ENCODE data around the gene ALG14. TPM values are rescaled to one million over a fixed set of nuclear protein-coding genes. Genes with fewer than 3 reads are reported as not detected.

ALG14 gene
- total RNA-seq, 1 donor from 2014 or later = 10.5 TPM

- no peak for DNase-seq (ENCODE audit: low spot score, unreplicated experiment)
- Mint-ChIP-seq H3K4me3 (ENCODE audit: low read depth) (no peak overlapping the region), H3K27me3 (no peaks in the 10 kb centered on the region), H3K9me3 (ENCODE audit: low read depth) (no peaks in the 10 kb centered on the region), H3K36me3 (ENCODE audit: insufficient read depth) (no peaks in the 10 kb centered on the region), H3K4me1 (ENCODE audit: low read depth) (peaks cover 28% of the 10 kb centered on the region), H3K27ac (no peak overlapping the region)
- TF ChIP-seq, protein P1, sequence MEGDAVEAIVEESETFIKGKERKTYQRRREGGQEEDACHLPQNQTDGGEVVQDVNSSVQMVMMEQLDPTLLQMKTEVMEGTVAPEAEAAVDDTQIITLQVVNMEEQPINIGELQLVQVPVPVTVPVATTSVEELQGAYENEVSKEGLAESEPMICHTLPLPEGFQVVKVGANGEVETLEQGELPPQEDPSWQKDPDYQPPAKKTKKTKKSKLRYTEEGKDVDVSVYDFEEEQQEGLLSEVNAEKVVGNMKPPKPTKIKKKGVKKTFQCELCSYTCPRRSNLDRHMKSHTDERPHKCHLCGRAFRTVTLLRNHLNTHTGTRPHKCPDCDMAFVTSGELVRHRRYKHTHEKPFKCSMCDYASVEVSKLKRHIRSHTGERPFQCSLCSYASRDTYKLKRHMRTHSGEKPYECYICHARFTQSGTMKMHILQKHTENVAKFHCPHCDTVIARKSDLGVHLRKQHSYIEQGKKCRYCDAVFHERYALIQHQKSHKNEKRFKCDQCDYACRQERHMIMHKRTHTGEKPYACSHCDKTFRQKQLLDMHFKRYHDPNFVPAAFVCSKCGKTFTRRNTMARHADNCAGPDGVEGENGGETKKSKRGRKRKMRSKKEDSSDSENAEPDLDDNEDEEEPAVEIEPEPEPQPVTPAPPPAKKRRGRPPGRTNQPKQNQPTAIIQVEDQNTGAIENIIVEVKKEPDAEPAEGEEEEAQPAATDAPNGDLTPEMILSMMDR (IDR thresholded peaks at IDR 0.05; ENCODE audit: unreplicated experiment) = no peak
These were observed 82.8 kb downstream of the ALG14 start for GRCh38 chr1:94989911-94990473.

- no peak overlapping the region for H3K4me3 Mint-ChIP-seq (ENCODE audit: low read depth)
- no peaks in the 10 kb centered on the region for H3K27me3 Mint-ChIP-seq
- peaks cover 30% of the 10 kb centered on the region for H3K4me1 Mint-ChIP-seq (ENCODE audit: low read depth)
- H3K27ac Mint-ChIP-seq = no peak overlapping the region
- no peaks in the 10 kb centered on the region for H3K36me3 Mint-ChIP-seq (ENCODE audit: insufficient read depth)
- no peaks in the 10 kb centered on the region for H3K9me3 Mint-ChIP-seq (ENCODE audit: low read depth)
- no peak for DNase-seq (ENCODE audit: low spot score, unreplicated experiment)
- TF ChIP-seq, protein P1 (IDR thresholded peaks at IDR 0.05; ENCODE audit: unreplicated experiment) = no peak
These were observed 83.4 kb downstream of the ALG14 start for GRCh38 chr1:94989398-94989797.

- no peaks in the 10 kb centered on the region for H3K9me3 Mint-ChIP-seq (ENCODE audit: low read depth)
- TF ChIP-seq, protein P1 (IDR thresholded peaks at IDR 0.05; ENCODE audit: unreplicated experiment) = no peak
- no peaks in the 10 kb centered on the region for H3K36me3 Mint-ChIP-seq (ENCODE audit: insufficient read depth)
- no peaks in the 10 kb centered on the region for H3K27me3 Mint-ChIP-seq
- peak overlapping the region; percentile 18 for H3K27ac Mint-ChIP-seq
- no peak for DNase-seq (ENCODE audit: low spot score, unreplicated experiment)
- H3K4me1 Mint-ChIP-seq (ENCODE audit: low read depth) = peaks cover 27% of the 10 kb centered on the region
- no peak overlapping the region for H3K4me3 Mint-ChIP-seq (ENCODE audit: low read depth)
These were observed 84.4 kb downstream of the ALG14 start for GRCh38 chr1:94988356-94988755.

- no peaks in the 10 kb centered on the region for H3K36me3 Mint-ChIP-seq (ENCODE audit: insufficient read depth)
- TF ChIP-seq, protein P1 (IDR thresholded peaks at IDR 0.05; ENCODE audit: unreplicated experiment) = no peak
These were observed 86.0 kb downstream of the ALG14 start for GRCh38 chr1:94986783-94987182.

GRCh38 chr1:94983171-94983739, 89.5 kb downstream of the ALG14 start:
- no peaks in the 10 kb centered on the region for H3K9me3 Mint-ChIP-seq (ENCODE audit: low read depth)
- no peaks in the 10 kb centered on the region for H3K27me3 Mint-ChIP-seq
- no peak overlapping the region for H3K27ac Mint-ChIP-seq
- peaks cover 32% of the 10 kb centered on the region for H3K4me1 Mint-ChIP-seq (ENCODE audit: low read depth)
- DNase-seq (ENCODE audit: low spot score, unreplicated experiment) = no peak
- peaks cover 2% of the 10 kb centered on the region for H3K36me3 Mint-ChIP-seq (ENCODE audit: insufficient read depth)
- TF ChIP-seq, protein P1 (IDR thresholded peaks at IDR 0.05; ENCODE audit: unreplicated experiment) = no peak
- no peak overlapping the region for H3K4me3 Mint-ChIP-seq (ENCODE audit: low read depth)

More at GRCh38 chr1:94986783-94987182, 86.0 kb downstream of the ALG14 start:
- no peak overlapping the region for H3K4me3 Mint-ChIP-seq (ENCODE audit: low read depth)
- H3K27ac Mint-ChIP-seq = no peak overlapping the region
- H3K4me1 Mint-ChIP-seq (ENCODE audit: low read depth) = peaks cover 21% of the 10 kb centered on the region
- no peaks in the 10 kb centered on the region for H3K9me3 Mint-ChIP-seq (ENCODE audit: low read depth)
- no peak for DNase-seq (ENCODE audit: low spot score, unreplicated experiment)
- no peaks in the 10 kb centered on the region for H3K27me3 Mint-ChIP-seq
